Bronchial epithelial cell (primary cell): ENCODE results near the gene SCGB1C2. TPM values are rescaled to one million over a fixed set of nuclear protein-coding genes. Genes with fewer than 3 reads are reported as not detected.

Experiments used
- DNase-seq: peaks from one replicate; pipeline ENCODE4 v3.0.0-alpha.2; 2010; ENCODE audit warnings: low read depth
- FAIRE-seq: peaks from 2 replicates; lab custom pipeline; 2011; peaks lifted over from hg19 to GRCh38; lab: Jason Lieb, UNC
- H3K27me3 ChIP-seq: 2 replicates; pipeline ENCODE4 v1.5.1; 2011; ENCODE audit warnings: low read length; ENCODE audit not compliant: control insufficient read depth, insufficient read depth
- H3K36me3 ChIP-seq: 2 replicates; pipeline ENCODE4 v1.5.1; 2011; ENCODE audit warnings: low read length; ENCODE audit not compliant: control insufficient read depth, insufficient read depth
- H3K4me3 ChIP-seq: 2 replicates; pipeline ENCODE4 v1.5.1; 2011; ENCODE audit warnings: mild to moderate bottlenecking, low read depth, low read length, control low read depth
- CTCF ChIP-seq: IDR thresholded peaks from 2 replicates; pipeline ENCODE4 v1.5.1; 2011; ENCODE audit warnings: mild to moderate bottlenecking, moderate library complexity, low read length, control low read depth, inconsistent platforms; ENCODE audit not compliant: insufficient read depth, severe bottlenecking
- total RNA-seq: library from RNA; depleted of rRNA; stranded (reverse); fragments of >200 nt; gene quantifications from 2 replicates; pipeline ENCODE4 v1.2.1, GENCODE V29; 2014

The SCGB1C2 gene
- total RNA-seq, 1 donor from 2014 or later = not detected

DNA sequence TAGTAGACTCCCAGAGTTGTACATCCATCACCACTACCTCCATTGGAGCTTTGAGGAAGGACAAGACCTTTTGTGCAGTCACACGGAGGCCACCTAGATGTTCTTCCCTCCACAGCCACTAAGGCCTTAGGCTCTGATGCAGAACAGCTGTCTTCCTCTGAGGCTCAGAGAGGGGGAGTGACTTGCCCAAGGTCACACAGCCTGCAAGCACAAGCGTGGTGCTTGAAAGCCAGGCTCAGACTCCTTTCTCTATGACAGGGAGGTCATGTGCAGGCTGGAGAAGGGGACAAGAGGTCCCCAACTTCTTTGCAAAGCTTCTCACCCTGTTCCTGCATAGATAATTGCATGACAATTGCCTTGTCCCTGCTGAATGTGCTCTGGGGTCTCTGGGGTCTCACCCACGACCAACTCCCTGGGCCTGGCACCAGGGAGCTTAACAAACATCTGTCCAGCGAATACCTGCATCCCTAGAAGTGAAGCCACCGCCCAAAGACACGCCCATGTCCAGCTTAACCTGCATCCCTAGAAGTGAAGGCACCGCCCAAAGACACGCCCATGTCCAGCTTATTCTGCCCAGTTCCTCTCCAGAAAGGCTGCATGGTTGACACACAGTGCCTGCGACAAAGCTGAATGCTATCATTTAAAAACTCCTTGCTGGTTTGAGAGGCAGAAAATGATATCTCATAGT lies 12.7 kb downstream of the SCGB1C2 start:
- TF ChIP-seq CTCF = no peak
- H3K36me3 ChIP-seq = no peaks in the 10 kb centered on the region
- DNase-seq = no peak
- no peak overlapping the region for H3K4me3 ChIP-seq
- FAIRE-seq = no peak
- no peaks in the 10 kb centered on the region for H3K27me3 ChIP-seq

GRCh38 chr17:151004-151403 lies 13.6 kb downstream of the SCGB1C2 start:
- no peak for DNase-seq
- no peak for TF ChIP-seq CTCF
- no peaks in the 10 kb centered on the region for H3K27me3 ChIP-seq
- no peaks in the 10 kb centered on the region for H3K36me3 ChIP-seq
- H3K4me3 ChIP-seq = no peak overlapping the region
- no peak for FAIRE-seq

DNA sequence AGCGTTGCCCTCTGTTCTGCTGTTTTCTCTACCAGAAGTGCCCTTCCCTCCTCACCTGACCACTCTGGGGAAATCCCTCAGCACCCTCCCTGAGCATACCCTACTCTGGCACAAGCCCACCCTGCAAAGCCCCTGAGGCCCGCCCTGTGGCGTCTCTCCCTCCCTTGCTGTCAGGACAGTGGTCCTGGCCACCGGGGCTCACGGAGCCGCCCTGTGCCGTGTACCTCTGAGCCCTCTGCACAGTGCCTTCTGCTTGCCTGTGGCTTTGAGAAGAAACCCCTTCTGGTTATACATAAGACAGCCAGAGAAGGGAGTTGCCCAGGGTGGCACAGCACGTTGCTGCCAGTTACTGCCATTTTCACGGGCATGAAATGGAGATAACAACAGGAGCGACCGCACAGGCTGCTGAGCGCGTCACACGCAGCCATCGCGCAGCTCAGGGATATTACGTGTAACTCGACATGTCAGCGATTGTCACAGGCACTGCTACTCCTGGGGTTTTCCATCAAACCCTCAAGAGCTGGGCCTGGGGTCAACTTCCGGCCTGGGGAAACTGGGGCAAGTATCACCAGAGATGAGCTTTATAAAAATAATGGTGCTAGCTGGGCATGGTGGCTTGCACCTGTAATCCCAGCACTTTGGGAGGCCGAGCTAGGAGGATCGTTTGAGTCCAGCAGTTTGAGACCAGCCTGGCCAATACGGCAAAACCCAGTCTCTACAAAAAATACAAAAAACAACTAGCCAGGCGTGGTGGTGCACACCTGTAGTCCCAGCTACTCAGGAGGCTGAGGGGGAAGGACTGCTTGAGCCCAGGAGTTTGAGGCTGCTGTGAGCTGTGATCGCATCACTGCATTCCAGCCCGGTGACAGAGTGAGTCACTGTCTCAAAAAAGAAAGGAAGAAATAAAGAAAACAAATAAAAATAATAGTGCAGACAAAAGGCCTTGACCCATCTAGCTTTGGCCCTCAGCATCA lies 14.8 kb downstream of the SCGB1C2 start:
- Histone ChIP-seq H3K4me3 (no peak overlapping the region), H3K36me3 (no peaks in the 10 kb centered on the region), H3K27me3 (no peaks in the 10 kb centered on the region)
- TF ChIP-seq CTCF = no peak
- no peak for FAIRE-seq
- peak; percentile 12 for DNase-seq

DNA sequence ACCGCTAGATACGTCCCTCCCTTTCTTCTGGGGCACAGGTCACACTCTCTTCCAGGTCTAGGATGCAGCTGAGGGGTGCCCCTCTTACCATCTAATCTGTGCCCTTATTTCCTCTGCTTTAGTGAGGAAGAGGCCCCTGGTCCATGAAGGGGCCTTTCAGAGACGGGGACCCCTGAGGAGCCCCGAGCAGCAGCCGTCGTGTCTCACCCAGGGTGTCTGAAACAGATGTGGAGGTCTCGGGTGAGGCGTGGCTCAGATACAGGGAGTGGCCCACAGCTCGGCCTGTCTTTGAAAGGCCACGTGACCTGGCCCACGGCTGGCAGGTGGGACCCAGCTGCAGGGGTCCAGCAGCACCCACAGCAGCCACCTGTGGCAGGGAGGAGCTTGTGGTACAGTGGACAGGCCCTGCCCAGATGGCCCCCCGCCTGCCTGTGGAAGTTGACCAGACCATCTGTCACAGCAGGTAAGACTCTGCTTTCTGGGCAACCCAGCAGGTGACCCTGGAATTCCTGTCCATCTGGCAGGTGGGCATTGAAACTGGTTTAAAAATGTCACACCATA lies 15.6 kb downstream of the SCGB1C2 start:
- DNase-seq = no peak

GRCh38 chr17:153851-154250 lies 16.5 kb downstream of the SCGB1C2 start:
- Histone ChIP-seq H3K36me3 (no peaks in the 10 kb centered on the region), H3K27me3 (no peaks in the 10 kb centered on the region), H3K4me3 (no peak overlapping the region)
- no peak for DNase-seq
- peak; percentile 55 for FAIRE-seq
- TF ChIP-seq CTCF = no peak

More for the DNA sequence above, 15.6 kb downstream of the SCGB1C2 start:
- no peak overlapping the region for H3K4me3 ChIP-seq
- H3K27me3 ChIP-seq = no peaks in the 10 kb centered on the region
- TF ChIP-seq CTCF = no peak
- no peak for FAIRE-seq
- no peaks in the 10 kb centered on the region for H3K36me3 ChIP-seq
